Left renal pelvis (tissue), 4 donors: ENCODE results near the gene EXOC2. TPM values are rescaled to one million over a fixed set of nuclear protein-coding genes. Genes with fewer than 3 reads are reported as not detected.
"Not testable (repeated sequence)": the region's sequence is repeated elsewhere in the genome, so short reads cannot be mapped to it uniquely, and the experiment has no call there.

ENCODE experiments used
- DNase-seq, 4 donors: peaks; one replicate each; pipeline ENCODE4 v3.0.0-alpha.2; 2013; ENCODE audit warnings: low read depth in 4 of 4, low spot score in 3 of 4
- polyA plus RNA-seq, 4 donors: library from polyadenylated mRNA; unstranded; fragments of 120-200 nt; gene quantifications; one replicate each; pipeline ENCODE4 v1.2.1, GENCODE V29; 2013; ENCODE audit not compliant: insufficient read length in 4 of 4

EXOC2 gene
- polyA plus RNA-seq, 4 donors: 16.3 to 25.7 (median 23.6) TPM

GRCh38 chr6:710601-711571 is 17.9 kb upstream of the EXOC2 start:
- DNase-seq: no peak

GRCh38 chr6:709471-710056 is 16.6 kb upstream of the EXOC2 start:
- no peak for DNase-seq

GRCh38 chr6:708237-708598 is 15.3 kb upstream of the EXOC2 start:
- no peak for DNase-seq

GRCh38 chr6:707576-708236 is 14.8 kb upstream of the EXOC2 start:
- DNase-seq: no peak

- DNase-seq: no peak
Measured at GRCh38 chr6:706819-707381, 14.0 kb upstream of the EXOC2 start.

GRCh38 chr6:706146-706545 is 13.2 kb upstream of the EXOC2 start:
- no peak for DNase-seq

- no peak for DNase-seq
Measured at GRCh38 chr6:705047-705446, 12.1 kb upstream of the EXOC2 start.

GRCh38 chr6:704046-704445 is 11.1 kb upstream of the EXOC2 start:
- DNase-seq: no peak

GRCh38 chr6:703552-703951 is 10.6 kb upstream of the EXOC2 start:
- no peak for DNase-seq

GRCh38 chr6:701700-702479 is 9.0 kb upstream of the EXOC2 start:
- DNase-seq: no peak

- DNase-seq: no peak
Measured at GRCh38 chr6:701215-701614, 8.3 kb upstream of the EXOC2 start.

GRCh38 chr6:700490-700889 is 7.6 kb upstream of the EXOC2 start:
- no peak for DNase-seq

- no peak for DNase-seq
Measured at GRCh38 chr6:699319-699718, 6.4 kb upstream of the EXOC2 start.

GRCh38 chr6:694431-695126 is 1.6 kb upstream of the EXOC2 start:
- not testable (repeated sequence) for DNase-seq

- DNase-seq: no peak
Measured at GRCh38 chr6:693723-694009, 727 bp upstream of the EXOC2 start.

GRCh38 chr6:692356-692851 is 535 bp downstream of the EXOC2 start:
- no peak for DNase-seq

- DNase-seq: no peak
Measured at GRCh38 chr6:689223-689622, 3.7 kb downstream of the EXOC2 start.

- DNase-seq: no peak
Measured at GRCh38 chr6:686497-686896, 6.4 kb downstream of the EXOC2 start.

GRCh38 chr6:684831-685636 is 7.9 kb downstream of the EXOC2 start:
- no peak for DNase-seq
